Measurements from ENCODE around the gene MSX1.

The MSX1 gene

GRCh38 chr4:4857001-4857808 is 2.3 kb upstream of the MSX1 start:
- H2AFZ ChIP-seq (ENCODE audit: low read depth, low read length), result no peak overlapping the region

GRCh38 chr4:4857809-4858508 is 1.5 kb upstream of the MSX1 start:
- Histone ChIP-seq H3K9ac (ENCODE audit: low read depth, low read length) (no peak overlapping the region), H3K4me1 (ENCODE audit: insufficient read depth, low read length) (no peaks in the 10 kb centered on the region), H2AFZ (ENCODE audit: low read depth, low read length) (no peak overlapping the region), H3K27ac (ENCODE audit: low read length) (no peak overlapping the region), H3K27me3 (ENCODE audit: insufficient read depth, low read length, poor library complexity) (peaks cover 10% of the 10 kb centered on the region), H4K20me1 (ENCODE audit: insufficient read depth, low read length) (no peaks in the 10 kb centered on the region), H3K4me3 (ENCODE audit: low read depth in 1 of 2, low read length in 2 of 2) (no peak overlapping the region), H3K36me3 (ENCODE audit: insufficient read depth, low read length) (no peaks in the 10 kb centered on the region), H3K4me2 (ENCODE audit: insufficient read depth, low read length) (no peak overlapping the region), H3K79me2 (ENCODE audit: insufficient read depth, low read length) (no peaks in the 10 kb centered on the region), H3K9me3 (ENCODE audit: insufficient read depth, low read length, severe bottlenecking) (no peaks in the 10 kb centered on the region)
- ATAC-seq (ENCODE audit: insufficient read depth, low read depth) (no peak), DNase-seq (no peak)
- no peak for TF ChIP-seq CTCF (IDR thresholded peaks at IDR 0.05; ENCODE audit: borderline replicate concordance, extremely low read depth, low read length, poor library complexity, severe bottlenecking)
- no peak for TF ChIP-seq EZH2 (IDR thresholded peaks at IDR 0.05; ENCODE audit: borderline replicate concordance, low read depth, low read length, severe bottlenecking)

More at GRCh38 chr4:4857001-4857808, 2.3 kb upstream of the MSX1 start:
- DNase-seq, result no peak
- H3K9ac ChIP-seq (ENCODE audit: low read depth, low read length), result no peak overlapping the region
- no peaks in the 10 kb centered on the region for H3K9me3 ChIP-seq (ENCODE audit: insufficient read depth, low read length, severe bottlenecking)
- no peaks in the 10 kb centered on the region for H3K79me2 ChIP-seq (ENCODE audit: insufficient read depth, low read length)
- H3K4me1 ChIP-seq (ENCODE audit: insufficient read depth, low read length), result no peaks in the 10 kb centered on the region
- H3K27me3 ChIP-seq (ENCODE audit: insufficient read depth, low read length, poor library complexity), result peaks cover 18% of the 10 kb centered on the region
- no peaks in the 10 kb centered on the region for H4K20me1 ChIP-seq (ENCODE audit: insufficient read depth, low read length)
- no peak overlapping the region for H3K4me2 ChIP-seq (ENCODE audit: insufficient read depth, low read length)
- H3K4me3 ChIP-seq (ENCODE audit: low read depth in 1 of 2, low read length in 2 of 2), result no peak overlapping the region
- no peak for TF ChIP-seq CTCF (IDR thresholded peaks at IDR 0.05; ENCODE audit: borderline replicate concordance, extremely low read depth, low read length, poor library complexity, severe bottlenecking)
- TF ChIP-seq EZH2 (IDR thresholded peaks at IDR 0.05; ENCODE audit: borderline replicate concordance, low read depth, low read length, severe bottlenecking), result no peak
- no peaks in the 10 kb centered on the region for H3K36me3 ChIP-seq (ENCODE audit: insufficient read depth, low read length)
- no peak for ATAC-seq (ENCODE audit: insufficient read depth, low read depth)
- no peak overlapping the region for H3K27ac ChIP-seq (ENCODE audit: low read length)

GRCh38 chr4:4858527-4859324 is 739 bp upstream of the MSX1 start:
- Histone ChIP-seq H3K9ac (ENCODE audit: low read depth, low read length) (no peak overlapping the region), H3K79me2 (ENCODE audit: insufficient read depth, low read length) (no peaks in the 10 kb centered on the region), H3K4me1 (ENCODE audit: insufficient read depth, low read length) (no peaks in the 10 kb centered on the region), H2AFZ (ENCODE audit: low read depth, low read length) (no peak overlapping the region), H3K27ac (ENCODE audit: low read length) (no peak overlapping the region), H3K4me3 (ENCODE audit: low read depth in 1 of 2, low read length in 2 of 2) (no peak overlapping the region), H3K36me3 (ENCODE audit: insufficient read depth, low read length) (no peaks in the 10 kb centered on the region), H3K4me2 (ENCODE audit: insufficient read depth, low read length) (no peak overlapping the region), H3K27me3 (ENCODE audit: insufficient read depth, low read length, poor library complexity) (peaks cover 2% of the 10 kb centered on the region), H4K20me1 (ENCODE audit: insufficient read depth, low read length) (no peaks in the 10 kb centered on the region), H3K9me3 (ENCODE audit: insufficient read depth, low read length, severe bottlenecking) (no peaks in the 10 kb centered on the region)
- ATAC-seq (ENCODE audit: insufficient read depth, low read depth) (no peak), DNase-seq (no peak)
- TF ChIP-seq EZH2 (IDR thresholded peaks at IDR 0.05; ENCODE audit: borderline replicate concordance, low read depth, low read length, severe bottlenecking) (no peak), CTCF (IDR thresholded peaks at IDR 0.05; ENCODE audit: borderline replicate concordance, extremely low read depth, low read length, poor library complexity, severe bottlenecking) (no peak)
